GM19372 (cell line): ENCODE results near the gene AIFM3.

Source experiments
- ATAC-seq: cut with Tn5 transposase; IDR thresholded peaks from one replicate; pipeline ENCODE4 v1.9.1; 2021; ENCODE audit warnings: mild to moderate bottlenecking, low read depth, moderate library complexity; ENCODE audit not compliant: unreplicated experiment

The AIFM3 gene

DNA sequence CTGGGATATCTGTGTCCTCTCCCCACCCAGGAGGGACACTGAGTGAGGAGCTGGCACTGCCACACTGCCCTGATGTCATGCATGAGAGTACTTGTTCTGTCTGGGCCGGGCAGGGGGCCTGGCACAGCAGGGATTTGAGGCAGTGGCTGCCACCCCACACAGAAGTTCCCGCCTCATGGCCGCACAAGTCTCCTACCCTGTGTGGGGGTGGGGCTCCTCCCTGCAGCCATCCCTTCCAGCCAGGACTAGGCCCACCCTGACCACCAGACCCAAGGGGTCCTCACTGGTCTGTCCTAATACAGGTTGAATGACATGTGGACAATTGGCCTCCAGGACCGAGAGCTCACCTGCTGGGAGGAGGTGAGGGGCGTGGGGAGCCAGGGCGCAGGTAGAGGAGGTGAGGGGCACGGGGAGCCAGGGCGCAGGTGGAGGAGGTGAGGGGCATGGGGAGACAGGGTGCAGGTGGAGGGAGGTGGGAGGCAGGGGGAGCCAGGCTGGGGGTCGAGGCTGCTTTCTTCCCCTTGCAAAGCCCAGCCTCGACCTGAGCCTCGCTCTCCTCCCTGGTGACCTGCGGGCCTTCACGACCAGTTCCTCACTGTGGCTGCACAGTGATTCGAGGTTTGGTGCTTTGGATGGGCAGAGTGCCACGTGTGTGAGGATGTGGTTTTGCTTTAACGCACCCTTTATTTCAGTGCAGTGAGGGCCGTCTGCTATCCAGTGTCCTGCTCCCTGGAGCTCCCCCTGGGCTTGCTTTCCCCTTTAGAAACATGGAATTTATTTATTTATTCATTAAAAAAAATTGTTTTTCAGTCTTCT lies 22.5 kb downstream of the AIFM3 start:
- no peak for ATAC-seq

DNA sequence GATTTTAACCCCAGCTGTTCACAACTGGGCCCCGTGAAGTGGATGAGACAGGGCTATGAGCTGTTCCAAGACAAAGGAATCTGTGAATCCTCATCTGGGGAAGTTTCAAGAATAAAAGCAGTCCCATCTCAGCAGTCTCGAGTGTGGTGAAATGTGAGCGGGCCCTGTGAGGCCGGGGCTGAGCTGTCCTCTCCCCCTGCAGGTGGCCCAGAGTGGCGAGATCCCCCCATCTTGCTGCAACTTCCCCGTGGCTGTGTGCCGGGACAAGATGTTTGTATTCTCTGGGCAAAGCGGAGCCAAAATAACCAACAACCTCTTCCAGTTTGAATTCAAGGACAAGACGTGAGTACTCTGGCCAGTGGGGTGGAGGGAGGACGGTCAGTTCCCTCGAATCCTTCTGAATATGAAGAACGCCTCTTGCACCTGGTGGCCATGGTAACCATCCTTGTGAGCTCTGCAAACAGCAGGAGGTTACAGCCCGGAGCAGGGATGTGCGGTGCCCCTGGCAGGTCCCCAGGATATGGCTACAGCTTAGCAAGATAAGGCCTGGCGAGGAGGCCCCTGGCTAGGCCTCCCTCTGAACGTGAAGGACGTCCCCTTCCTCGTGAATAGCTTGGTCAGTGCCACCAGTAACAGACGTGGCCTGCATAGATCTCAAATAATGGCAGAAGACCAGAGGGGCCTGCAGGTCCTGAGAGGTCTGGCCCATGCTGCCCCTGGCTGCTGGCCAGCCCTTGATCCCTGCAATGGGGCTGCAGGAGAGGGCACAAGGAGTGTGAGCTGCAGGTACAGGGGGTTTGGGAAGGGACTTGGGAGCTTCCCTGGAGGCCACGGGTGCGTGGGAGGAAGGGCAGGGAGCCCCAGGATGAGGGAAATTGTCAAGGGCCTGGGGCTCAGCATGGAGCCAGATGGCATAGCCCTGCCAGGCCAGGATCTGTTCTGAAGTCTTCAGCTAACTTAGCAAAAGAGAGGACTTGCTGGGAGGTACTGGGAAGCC lies 23.4 kb downstream of the AIFM3 start:
- ATAC-seq: no peak

DNA sequence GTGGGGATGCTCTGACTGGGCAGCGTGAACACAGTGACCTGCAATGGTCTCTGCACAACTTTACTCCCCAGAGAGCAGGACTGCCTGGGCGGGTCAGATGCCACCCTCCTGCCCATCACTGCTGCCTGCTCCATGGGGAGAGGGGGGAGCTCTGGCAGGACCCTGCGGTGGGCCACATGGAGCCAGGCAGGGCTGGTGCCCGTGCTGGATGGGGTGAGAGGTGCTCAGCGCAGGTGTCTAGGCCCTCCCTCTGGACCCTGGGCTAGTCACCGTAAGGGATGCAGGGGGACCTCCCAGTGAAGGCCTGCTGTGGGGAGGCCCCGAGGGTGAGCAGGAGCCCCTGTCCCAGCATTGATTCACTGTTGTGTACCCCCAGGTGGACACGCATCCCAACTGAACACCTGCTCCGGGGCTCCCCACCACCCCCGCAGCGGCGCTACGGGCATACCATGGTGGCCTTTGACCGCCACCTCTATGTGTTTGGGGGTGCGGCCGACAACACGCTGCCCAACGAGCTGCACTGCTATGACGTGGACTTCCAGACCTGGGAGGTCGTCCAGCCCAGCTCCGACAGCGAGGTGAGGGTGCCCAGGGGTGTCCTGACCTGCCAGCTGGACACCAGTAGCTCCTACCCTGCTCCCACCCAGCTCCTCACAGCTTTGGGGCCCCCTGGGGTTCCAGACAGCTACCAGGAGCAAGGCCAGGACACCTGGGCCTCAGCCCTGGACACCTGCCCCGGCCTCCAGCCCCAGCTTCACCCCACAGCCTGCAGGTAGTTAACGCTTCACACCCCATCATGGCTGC lies 24.4 kb downstream of the AIFM3 start:
- ATAC-seq: no peak

DNA sequence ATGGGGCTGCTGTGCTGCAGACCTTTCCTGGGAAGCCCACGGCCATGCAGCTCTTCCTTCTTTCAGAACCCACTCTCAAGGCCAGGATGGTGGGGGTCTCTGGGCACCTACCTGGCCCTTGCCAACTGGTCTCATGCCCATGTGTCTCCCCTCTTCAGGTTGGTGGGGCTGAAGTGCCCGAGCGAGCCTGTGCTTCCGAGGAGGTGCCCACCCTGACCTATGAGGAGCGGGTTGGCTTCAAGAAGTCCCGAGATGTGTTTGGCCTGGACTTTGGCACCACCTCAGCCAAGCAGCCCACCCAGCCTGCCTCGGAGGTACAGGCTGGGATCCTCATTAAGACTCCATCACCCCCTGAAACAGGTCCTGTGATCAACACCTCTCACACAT lies 25.0 kb downstream of the AIFM3 start:
- no peak for ATAC-seq

DNA sequence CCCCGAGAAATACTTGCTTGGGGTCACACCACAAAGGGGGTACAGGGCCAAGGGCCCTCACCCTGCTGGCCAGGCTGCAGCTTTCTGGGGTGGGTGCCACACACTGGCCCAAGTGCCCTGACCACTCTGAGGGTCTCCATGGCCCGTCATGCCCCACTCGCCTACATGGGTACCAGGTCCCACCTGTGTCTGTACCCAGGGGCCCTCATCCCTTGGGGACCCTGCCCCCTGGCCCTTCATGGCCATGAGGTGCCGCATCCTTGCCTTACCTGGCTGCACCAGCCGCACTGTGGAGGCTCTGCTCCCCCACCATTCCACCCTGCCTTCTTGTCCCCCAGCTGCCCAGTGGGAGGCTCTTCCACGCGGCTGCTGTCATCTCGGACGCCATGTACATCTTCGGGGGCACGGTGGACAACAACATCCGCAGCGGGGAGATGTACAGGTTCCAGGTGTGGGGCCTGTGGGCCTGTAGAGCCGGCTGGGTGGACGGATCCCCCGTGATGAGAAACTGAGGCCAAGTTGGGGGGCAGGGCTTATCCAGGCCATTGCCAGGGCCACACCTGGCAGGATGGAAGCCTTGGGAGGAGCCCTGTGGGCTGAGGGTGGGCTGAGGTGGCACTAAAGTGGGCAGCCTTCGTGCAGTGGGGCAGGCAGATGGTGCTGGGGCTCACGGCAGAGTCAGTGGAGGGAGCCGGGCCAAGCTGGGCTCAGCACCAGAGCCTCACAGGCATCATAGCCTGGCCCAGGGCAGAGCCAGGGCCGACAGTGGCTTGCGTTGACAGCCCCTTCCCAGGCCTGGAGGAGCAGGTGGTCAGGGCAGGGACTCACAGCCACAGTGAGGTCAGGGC lies 25.6 kb downstream of the AIFM3 start:
- ATAC-seq: no peak

DNA sequence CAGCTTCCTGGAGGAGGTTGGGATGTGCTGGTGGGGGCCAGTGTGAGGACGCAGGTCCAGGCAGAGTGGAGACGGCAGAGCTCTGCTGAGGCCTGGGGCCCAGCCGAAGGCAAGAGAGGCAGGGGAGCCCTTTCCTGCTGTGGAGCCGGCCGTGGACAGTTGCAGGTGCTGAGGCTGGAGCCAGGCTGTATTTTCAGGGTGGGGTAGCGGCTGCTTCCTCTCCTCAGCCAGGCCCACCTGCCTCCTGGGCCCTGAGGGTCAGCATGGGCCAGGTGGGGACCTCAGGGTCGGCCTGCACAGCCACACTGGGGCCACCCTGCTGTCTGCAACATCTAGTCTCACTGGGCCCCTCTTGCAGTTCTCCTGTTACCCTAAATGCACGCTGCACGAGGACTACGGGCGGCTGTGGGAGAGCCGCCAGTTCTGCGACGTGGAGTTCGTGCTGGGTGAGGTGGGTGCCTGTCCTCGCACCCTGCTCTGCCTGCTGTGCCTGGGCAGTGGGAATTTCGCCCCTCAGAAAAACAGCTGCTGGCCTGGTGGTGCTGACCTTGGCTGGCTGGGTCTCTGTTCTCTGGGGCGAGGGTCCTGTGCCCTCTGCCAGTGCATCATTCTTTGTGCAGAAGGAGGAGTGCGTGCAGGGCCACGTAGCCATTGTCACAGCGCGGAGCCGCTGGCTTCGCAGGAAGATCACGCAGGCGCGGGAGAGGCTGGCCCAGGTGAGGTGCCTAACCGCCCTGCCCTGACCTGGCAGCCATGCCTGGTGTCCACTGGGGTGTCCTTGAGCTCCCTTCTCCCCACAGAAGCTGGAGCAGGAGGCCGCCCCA lies 26.5 kb downstream of the AIFM3 start:
- ATAC-seq: no peak

DNA sequence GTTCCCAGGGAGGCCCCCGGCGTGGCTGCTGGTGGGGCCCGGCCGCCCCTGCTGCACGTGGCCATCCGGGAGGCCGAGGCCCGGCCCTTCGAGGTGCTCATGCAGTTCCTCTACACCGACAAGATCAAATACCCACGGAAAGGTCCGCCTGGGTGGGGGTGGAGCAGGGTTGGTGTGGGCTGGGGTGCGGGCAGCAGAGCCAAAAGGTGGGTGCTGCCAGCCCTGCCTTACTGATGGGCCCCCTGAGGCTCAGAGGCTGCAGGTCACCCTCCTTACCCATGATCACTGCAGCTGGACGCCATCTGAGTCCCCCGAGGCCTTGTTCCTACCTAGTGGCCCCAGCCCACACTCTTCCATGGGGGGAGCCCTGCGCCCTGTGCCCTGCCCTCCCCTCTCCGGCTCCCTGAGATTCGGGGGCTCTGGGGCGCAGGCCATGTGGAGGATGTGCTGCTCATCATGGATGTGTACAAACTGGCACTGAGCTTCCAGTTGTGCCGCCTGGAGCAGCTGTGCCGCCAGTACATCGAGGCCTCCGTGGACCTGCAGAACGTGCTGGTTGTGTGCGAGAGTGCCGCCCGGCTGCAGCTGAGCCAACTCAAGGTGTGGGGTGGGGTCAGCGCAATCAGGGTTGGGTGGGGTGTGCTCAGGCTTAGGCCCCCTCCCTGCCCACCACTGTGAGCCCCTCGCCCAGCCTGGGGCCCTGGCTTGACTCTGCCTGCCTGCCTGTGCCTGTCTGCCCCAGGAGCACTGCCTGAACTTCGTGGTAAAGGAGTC lies 27.3 kb downstream of the AIFM3 start:
- ATAC-seq: no peak

DNA sequence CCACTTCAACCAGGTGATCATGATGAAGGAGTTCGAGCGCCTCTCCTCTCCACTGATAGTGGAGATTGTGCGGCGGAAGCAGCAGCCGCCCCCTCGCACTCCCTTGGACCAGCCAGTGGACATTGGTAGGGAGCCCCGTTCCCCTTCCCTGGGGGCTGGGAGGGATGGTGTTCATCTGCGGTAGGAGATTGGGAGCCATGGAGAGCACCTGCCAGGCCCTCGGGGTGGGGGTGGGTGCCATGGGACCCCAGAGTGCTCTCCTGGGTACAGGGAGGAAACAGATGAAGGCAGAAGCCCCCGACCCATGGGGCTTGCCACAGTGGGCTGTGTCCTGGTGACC lies 27.8 kb downstream of the AIFM3 start:
- ATAC-seq: no peak

DNA sequence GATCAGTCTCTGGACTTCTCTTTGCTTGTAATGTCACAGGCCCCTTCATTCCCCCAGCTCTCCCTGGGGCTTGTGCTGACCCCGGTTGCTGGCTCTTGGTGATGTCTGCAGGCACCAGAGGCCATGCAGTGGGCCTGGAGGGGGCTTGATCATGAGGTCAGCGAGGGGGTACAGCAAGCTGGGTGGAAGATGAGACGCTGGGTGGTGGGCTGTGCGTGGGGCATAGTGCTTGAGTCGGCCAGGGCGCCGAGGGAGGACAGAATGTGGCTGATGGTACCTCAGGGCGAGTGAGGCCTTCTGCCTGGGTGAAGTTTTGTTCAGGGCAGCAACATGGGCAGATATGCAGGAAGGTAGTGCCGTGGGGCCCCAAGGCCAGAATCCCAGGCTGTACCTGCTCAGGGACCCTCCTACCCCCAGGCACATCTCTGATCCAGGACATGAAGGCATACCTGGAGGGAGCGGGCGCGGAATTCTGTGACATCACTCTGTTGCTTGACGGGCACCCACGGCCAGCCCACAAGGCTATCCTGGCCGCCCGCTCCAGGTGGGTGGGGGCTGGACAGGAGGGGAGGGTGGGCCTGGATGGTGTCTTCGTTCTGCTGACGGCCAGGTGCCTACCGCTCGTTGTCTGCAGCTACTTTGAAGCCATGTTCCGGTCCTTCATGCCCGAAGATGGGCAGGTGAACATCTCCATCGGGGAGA lies 28.4 kb downstream of the AIFM3 start:
- no peak for ATAC-seq

DNA sequence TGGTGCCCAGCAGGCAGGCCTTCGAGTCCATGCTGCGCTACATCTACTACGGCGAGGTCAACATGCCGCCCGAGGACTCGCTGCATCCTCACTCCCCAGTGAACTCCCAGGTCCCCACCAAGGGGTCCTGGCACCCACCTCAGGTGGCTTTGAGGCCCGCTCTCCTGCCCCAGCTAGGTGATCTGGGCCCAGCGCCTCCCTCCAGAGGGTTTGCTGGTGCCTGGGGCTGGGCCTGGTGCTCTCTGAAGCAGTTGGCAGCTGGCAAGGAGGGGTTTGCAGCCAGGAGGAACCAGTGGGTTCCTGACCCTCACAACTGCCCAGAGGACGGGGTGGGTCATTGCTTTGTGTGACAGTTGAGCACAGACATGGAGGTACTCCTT lies 29.0 kb downstream of the AIFM3 start:
- ATAC-seq: no peak

DNA sequence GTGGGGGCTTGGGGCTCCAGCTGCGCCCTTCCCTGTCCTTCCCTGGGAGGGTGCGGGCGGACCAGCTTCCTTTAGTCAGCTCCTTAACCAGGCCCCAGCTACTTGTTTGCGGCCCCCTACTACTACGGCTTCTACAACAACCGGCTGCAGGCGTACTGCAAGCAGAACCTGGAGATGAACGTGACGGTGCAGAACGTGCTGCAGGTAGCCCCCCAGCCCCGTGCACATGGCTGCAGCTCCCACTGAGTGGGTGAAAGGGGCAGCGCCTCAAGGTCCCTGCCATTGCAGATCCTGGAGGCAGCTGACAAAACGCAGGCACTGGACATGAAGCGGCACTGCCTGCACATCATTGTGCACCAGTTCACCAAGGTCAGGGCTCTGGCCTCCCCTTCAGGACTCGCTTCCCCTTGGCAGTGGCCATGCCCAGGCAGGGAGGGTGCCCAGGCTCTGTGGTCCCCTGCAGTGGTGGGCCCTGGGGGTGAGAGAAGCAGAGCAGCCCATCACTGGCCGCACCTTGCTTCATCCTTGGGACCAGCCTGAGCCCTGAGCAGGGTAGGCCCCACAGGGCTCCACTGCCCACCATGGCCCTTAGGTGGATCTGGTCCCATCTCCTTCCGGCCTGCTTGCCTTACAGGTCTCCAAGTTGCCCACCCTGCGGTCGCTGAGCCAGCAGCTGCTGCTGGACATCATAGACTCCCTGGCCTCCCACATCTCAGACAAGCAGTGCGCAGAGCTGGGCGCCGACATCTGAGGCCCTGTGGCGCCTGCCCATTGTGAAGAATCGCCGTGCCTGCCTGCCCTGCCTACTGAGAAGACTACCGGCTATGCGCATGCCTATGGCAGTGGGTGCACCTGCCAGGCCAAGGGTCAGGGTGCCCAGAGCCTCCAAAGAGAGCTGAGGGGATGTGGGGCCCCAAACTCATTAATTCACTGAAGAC lies 29.8 kb downstream of the AIFM3 start:
- ATAC-seq: no peak

DNA sequence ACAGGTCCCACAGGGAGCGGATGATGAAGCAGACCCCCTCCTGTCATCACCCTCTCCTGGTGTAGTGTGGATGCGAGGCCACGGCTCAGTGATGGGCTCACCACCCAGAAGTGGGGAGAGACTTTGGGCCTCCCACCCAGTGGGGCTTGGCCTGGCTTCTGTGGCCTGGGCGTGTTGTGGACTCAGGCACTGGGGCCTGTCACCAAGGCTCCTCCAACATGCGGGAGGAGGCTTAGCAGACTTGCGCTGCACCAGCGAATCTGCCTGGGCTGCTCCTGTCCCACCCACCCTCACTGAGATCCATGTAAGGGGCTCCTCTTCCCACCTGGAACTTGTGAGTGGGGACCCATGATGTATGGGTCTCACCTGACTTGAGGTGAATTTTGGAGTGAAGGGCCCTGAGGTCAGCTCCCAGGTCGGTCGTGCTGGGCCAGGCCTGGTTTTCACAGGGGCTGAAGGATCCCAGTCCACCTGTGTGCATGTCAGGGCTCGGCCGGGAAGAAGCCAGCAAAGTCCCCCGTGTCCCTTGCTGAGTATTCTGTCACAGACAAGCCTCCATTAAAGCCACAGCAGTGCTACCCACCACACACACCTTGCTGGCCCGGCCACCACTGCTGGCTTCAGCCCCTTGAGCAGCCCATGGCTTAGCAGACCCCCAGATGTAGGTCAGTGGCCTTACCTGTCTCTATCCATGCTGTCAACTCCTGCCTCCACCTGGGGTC lies 30.6 kb downstream of the AIFM3 start:
- no peak for ATAC-seq

DNA sequence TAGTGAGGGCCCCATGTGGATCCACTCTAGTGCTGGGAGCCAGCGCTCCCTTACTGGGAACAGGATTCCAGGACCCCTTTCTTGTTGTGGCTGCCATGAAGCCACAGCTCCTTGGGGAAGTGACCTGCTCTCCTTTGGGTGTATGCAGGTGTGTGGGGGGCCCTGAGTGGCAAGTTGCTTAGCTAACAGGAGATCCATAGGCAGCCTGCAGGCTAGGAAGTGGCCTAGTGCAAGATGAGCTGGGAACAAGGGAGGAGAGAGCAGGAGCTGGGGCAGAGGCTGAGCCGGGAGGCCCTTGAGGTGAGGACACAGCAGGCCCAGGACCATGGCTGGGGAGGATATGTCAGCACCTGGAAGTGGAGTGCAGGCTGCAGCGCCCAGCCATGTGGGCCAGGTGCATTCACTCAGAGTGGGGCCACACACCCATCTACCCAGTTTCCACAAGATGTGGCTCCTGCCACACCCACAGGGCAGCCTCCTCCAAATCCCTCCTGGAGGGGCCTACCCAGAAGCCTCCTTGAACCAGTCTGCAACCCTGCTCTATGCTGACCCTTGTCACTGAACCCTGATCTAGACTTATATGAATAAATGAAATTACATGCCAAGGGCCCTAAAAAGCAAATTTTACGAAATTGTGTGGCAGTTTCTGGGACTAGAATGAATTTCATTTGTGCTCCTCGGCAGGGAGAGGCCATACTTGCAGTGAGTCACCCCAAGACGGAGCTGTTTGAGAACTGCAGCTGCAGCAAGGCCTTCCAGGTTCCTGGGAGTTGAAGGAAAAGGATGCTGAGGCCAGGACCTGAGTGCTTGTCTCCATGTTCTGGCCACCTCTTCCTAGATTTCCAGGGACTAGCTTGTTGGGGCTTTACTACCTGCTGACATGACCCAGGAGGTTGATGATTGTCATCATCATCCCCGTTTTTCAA lies 31.6 kb downstream of the AIFM3 start:
- ATAC-seq: no peak

DNA sequence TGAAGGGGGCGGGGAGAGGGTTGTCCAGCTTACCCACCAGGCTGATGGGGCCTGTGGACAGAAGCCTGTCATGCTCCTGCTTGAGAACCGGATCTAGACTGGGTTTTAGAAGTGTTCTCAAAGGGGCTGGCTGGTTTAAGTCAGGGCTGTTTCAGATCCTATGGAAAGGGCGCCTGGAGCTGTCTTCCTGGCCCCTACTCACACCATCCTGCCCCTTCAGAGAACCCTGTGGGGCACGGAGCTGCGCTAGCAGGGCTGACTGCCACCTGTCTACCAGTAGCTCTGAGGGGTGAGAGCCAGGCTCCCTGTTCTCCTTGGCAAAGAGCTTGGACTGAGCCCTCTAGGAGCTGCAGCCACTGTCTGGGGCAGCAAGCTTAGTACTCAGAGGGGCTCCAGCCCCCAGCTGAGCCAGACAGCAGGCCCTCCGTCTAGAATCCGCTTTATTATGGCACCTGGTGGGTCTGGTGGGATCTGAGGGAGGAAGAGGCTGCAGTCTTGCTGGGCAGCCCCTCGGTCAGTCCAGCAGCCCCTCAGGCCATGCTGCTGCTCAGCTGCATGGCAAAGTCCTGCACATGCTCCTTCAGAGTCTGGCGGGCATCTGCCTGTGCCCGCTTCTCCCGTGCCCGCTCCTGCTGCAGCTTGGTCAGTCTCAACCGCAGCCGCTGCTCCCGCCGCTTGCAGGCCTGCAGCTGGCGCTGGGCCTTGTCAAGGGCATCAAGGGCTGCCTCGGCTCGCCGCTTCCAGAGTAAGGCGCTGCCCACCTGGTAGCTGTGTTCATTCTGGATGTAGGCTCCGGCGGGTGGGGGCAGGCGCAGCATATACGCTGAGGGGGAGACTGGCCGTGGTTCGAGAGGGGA lies 32.5 kb downstream of the AIFM3 start:
- ATAC-seq: no peak
